HUES6 (cell line): Measurements from ENCODE around the gene NCOA5.

Experiments used
- H3K27ac ChIP-seq: 2 replicates; pipeline ENCODE4 v1.7.0; 2013; ENCODE audit warnings: low read depth, mild to moderate bottlenecking, low read length, inconsistent platforms
- H3K27me3 ChIP-seq: 2 replicates; pipeline ENCODE4 v1.6.1; 2013; ENCODE audit warnings: low read length; ENCODE audit not compliant: control insufficient read depth, insufficient read depth
- H3K36me3 ChIP-seq: 2 replicates; pipeline ENCODE4 v1.6.1; 2013; ENCODE audit warnings: low read length; ENCODE audit not compliant: control insufficient read depth, insufficient read depth
- H3K4me1 ChIP-seq: 2 replicates; pipeline ENCODE4 v1.6.1; 2013; ENCODE audit warnings: low read length; ENCODE audit not compliant: control insufficient read depth, insufficient read depth
- H3K4me3 ChIP-seq: 2 replicates; pipeline ENCODE4 v1.5.1; 2013; ENCODE audit warnings: low read depth, low read length
- H3K9ac ChIP-seq: one replicate; pipeline ENCODE4 v1.6.1; 2013; ENCODE audit warnings: mild to moderate bottlenecking, low read length
- H3K9me3 ChIP-seq: 2 replicates; pipeline ENCODE4 v1.6.1; 2013; ENCODE audit warnings: low read depth, low read length; ENCODE audit not compliant: control insufficient read depth, insufficient read depth

Gene NCOA5

GRCh38 chr20:46011631-46012482 is 77.9 kb downstream of the NCOA5 start:
- Histone ChIP-seq H3K4me3 (no peak overlapping the region), H3K27ac (no peak overlapping the region)

More at GRCh38 chr20:46011631-46012482, 77.9 kb downstream of the NCOA5 start:
- no peak overlapping the region for H3K9ac ChIP-seq
- H3K27me3 ChIP-seq, result peaks cover 15% of the 10 kb centered on the region
- 0 out of 2 replicates have a peak, but pooled peaks cover 5% of the 10 kb centered on the region for H3K9me3 ChIP-seq
- H3K36me3 ChIP-seq, result no peaks in the 10 kb centered on the region
- peaks cover 24% of the 10 kb centered on the region for H3K4me1 ChIP-seq
